ENCODE data around the gene MTHFD1L.

The MTHFD1L gene

GRCh38 chr6:150880336-150880735, 14.8 kb downstream of the MTHFD1L start:
- no peak for FAIRE-seq
- no peak for TF ChIP-seq POLR2A (IDR thresholded peaks at IDR 0.05; ENCODE audit: low read depth, low read length)
- no peak for DNase-seq (ENCODE audit: insufficient read length, low spot score)

- DNase-seq (ENCODE audit: insufficient read length, low spot score): no peak
- TF ChIP-seq POU2F2 (IDR thresholded peaks at IDR 0.05; ENCODE audit: low read depth, low read length) (no peak), POLR2A (IDR thresholded peaks at IDR 0.05; ENCODE audit: low read depth, low read length) (no peak), POLR2AphosphoS5 (IDR thresholded peaks at IDR 0.05; ENCODE audit: low read depth, low read length) (no peak), SPI1 (IDR thresholded peaks at IDR 0.05; ENCODE audit: low read depth, low read length) (no peak), TAF1 (IDR thresholded peaks at IDR 0.05; ENCODE audit: low read depth, low read length) (no peak), PAX5 (IDR thresholded peaks at IDR 0.05; ENCODE audit: insufficient read depth, low read length, severe bottlenecking) (no peak)
- FAIRE-seq: no peak
Observed at GRCh38 chr6:150881911-150882481, 16.5 kb downstream of the MTHFD1L start.

- TF ChIP-seq POLR2A (IDR thresholded peaks at IDR 0.05; ENCODE audit: low read depth, low read length) (no peak), TAF1 (IDR thresholded peaks at IDR 0.05; ENCODE audit: low read depth, low read length) (no peak), POLR2AphosphoS5 (IDR thresholded peaks at IDR 0.05; ENCODE audit: low read depth, low read length) (no peak), SPI1 (IDR thresholded peaks at IDR 0.05; ENCODE audit: low read depth, low read length) (no peak), POU2F2 (IDR thresholded peaks at IDR 0.05; ENCODE audit: low read depth, low read length) (no peak), PAX5 (IDR thresholded peaks at IDR 0.05; ENCODE audit: insufficient read depth, low read length, severe bottlenecking) (no peak)
- FAIRE-seq (no peak), DNase-seq (ENCODE audit: insufficient read length, low spot score) (no peak)
Observed at GRCh38 chr6:150883521-150883920, 18.0 kb downstream of the MTHFD1L start.

GRCh38 chr6:150886155-150886554, 20.7 kb downstream of the MTHFD1L start:
- DNase-seq (ENCODE audit: insufficient read length, low spot score) (no peak), FAIRE-seq (no peak)
- TF ChIP-seq POU2F2 (IDR thresholded peaks at IDR 0.05; ENCODE audit: low read depth, low read length) (no peak), POLR2A (IDR thresholded peaks at IDR 0.05; ENCODE audit: low read depth, low read length) (no peak), PAX5 (IDR thresholded peaks at IDR 0.05; ENCODE audit: insufficient read depth, low read length, severe bottlenecking) (no peak), POLR2AphosphoS5 (IDR thresholded peaks at IDR 0.05; ENCODE audit: low read depth, low read length) (no peak), SPI1 (IDR thresholded peaks at IDR 0.05; ENCODE audit: low read depth, low read length) (no peak), TAF1 (IDR thresholded peaks at IDR 0.05; ENCODE audit: low read depth, low read length) (no peak)

GRCh38 chr6:150887978-150888563, 22.6 kb downstream of the MTHFD1L start:
- no peak for TF ChIP-seq SPI1 (IDR thresholded peaks at IDR 0.05; ENCODE audit: low read depth, low read length)
- FAIRE-seq (no peak), DNase-seq (ENCODE audit: insufficient read length, low spot score) (no peak)

GRCh38 chr6:150890346-150890745, 24.8 kb downstream of the MTHFD1L start:
- FAIRE-seq (no peak), DNase-seq (ENCODE audit: insufficient read length, low spot score) (no peak)
- TF ChIP-seq SPI1 (IDR thresholded peaks at IDR 0.05; ENCODE audit: low read depth, low read length) (no peak), POU2F2 (IDR thresholded peaks at IDR 0.05; ENCODE audit: low read depth, low read length) (no peak), TAF1 (IDR thresholded peaks at IDR 0.05; ENCODE audit: low read depth, low read length) (no peak), POLR2AphosphoS5 (IDR thresholded peaks at IDR 0.05; ENCODE audit: low read depth, low read length) (no peak), PAX5 (IDR thresholded peaks at IDR 0.05; ENCODE audit: insufficient read depth, low read length, severe bottlenecking) (no peak), POLR2A (IDR thresholded peaks at IDR 0.05; ENCODE audit: low read depth, low read length) (no peak)

GRCh38 chr6:150891888-150892485, 26.5 kb downstream of the MTHFD1L start:
- TF ChIP-seq POLR2AphosphoS5 (IDR thresholded peaks at IDR 0.05; ENCODE audit: low read depth, low read length) (0 out of 2 replicates have a peak, but pooled peaks have one; percentile 22), POU2F2 (IDR thresholded peaks at IDR 0.05; ENCODE audit: low read depth, low read length) (no peak), SPI1 (IDR thresholded peaks at IDR 0.05; ENCODE audit: low read depth, low read length) (no peak)
- no peak for DNase-seq (ENCODE audit: insufficient read length, low spot score)
- FAIRE-seq: peak; percentile 60

GRCh38 chr6:150894191-150894744, 28.8 kb downstream of the MTHFD1L start:
- DNase-seq (ENCODE audit: insufficient read length, low spot score): no peak
- no peak for FAIRE-seq
- TF ChIP-seq POLR2AphosphoS5 (IDR thresholded peaks at IDR 0.05; ENCODE audit: low read depth, low read length): no peak; the same call in 1 of the 2 replicates
- TF ChIP-seq TAF1 (IDR thresholded peaks at IDR 0.05; ENCODE audit: low read depth, low read length): no peak
- TF ChIP-seq PAX5 (IDR thresholded peaks at IDR 0.05; ENCODE audit: insufficient read depth, low read length, severe bottlenecking): no peak
- no peak for TF ChIP-seq SPI1 (IDR thresholded peaks at IDR 0.05; ENCODE audit: low read depth, low read length)
- no peak for TF ChIP-seq POU2F2 (IDR thresholded peaks at IDR 0.05; ENCODE audit: low read depth, low read length)
- TF ChIP-seq POLR2A (IDR thresholded peaks at IDR 0.05; ENCODE audit: low read depth, low read length): no peak

GRCh38 chr6:150894935-150895552, 29.5 kb downstream of the MTHFD1L start:
- TF ChIP-seq PAX5 (IDR thresholded peaks at IDR 0.05; ENCODE audit: insufficient read depth, low read length, severe bottlenecking): no peak
- no peak for TF ChIP-seq SPI1 (IDR thresholded peaks at IDR 0.05; ENCODE audit: low read depth, low read length)
- peak; percentile 60; the same call in 1 of the 2 replicates for TF ChIP-seq POLR2AphosphoS5 (IDR thresholded peaks at IDR 0.05; ENCODE audit: low read depth, low read length)
- TF ChIP-seq TAF1 (IDR thresholded peaks at IDR 0.05; ENCODE audit: low read depth, low read length): peak; percentile 12; the same call in 1 of the 2 replicates
- TF ChIP-seq POLR2A (IDR thresholded peaks at IDR 0.05; ENCODE audit: low read depth, low read length): 0 out of 2 replicates have a peak, but pooled peaks have one; percentile 33
- peak; percentile 98 for TF ChIP-seq POU2F2 (IDR thresholded peaks at IDR 0.05; ENCODE audit: low read depth, low read length)
- FAIRE-seq (peak; percentile 80), DNase-seq (ENCODE audit: insufficient read length, low spot score) (no peak)

Data from GM12891 (cell line).